GM15510 (cell line): ENCODE measurements around the gene CMKLR1.

Experiments used
- POLR2A ChIP-seq: IDR thresholded peaks from 3 replicates; pipeline ENCODE4 v1.6.1; 2011; ENCODE audit warnings: borderline replicate concordance; ENCODE audit not compliant: insufficient read length; ENCODE audit errors: extremely low read depth

CMKLR1 gene

DNA sequence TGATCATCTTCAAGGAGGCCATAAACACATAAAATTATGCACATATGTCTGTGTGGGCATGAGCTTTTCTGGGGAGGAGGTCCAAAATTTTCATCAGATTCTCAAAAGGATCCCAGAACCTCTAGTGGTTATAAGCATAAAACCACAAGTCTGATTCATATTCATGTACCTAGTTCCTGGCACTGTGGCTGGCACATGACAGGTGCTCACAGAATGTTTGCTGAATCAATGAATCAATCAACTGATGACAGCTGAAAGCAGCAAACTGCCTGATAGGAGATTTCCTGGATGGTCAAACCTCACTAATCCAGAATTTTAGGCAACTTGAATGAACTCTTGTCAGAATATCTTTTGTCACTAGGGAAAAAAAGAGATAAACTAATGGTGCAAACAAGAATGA is 13.5 kb upstream of the CMKLR1 start:
- no peak for TF ChIP-seq POLR2A

DNA sequence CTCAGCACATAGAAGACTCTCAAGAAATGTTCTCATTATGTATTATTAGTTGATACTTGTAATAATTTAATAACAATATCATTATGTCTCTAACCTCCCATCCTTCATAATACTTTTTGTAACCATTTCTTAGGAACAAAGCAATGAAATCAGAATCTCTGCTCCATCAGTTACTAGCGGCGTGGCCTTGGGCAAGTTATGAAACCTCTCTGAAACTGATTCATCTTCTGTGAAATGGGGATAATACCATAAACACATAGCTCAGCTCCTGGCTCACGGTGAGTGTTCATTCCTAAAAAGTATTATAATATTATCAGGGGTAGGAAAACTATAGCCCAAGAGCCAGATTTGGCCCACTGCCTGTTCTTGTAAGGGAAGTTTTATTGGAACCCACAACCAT is 11.4 kb upstream of the CMKLR1 start:
- TF ChIP-seq POLR2A, result no peak

DNA sequence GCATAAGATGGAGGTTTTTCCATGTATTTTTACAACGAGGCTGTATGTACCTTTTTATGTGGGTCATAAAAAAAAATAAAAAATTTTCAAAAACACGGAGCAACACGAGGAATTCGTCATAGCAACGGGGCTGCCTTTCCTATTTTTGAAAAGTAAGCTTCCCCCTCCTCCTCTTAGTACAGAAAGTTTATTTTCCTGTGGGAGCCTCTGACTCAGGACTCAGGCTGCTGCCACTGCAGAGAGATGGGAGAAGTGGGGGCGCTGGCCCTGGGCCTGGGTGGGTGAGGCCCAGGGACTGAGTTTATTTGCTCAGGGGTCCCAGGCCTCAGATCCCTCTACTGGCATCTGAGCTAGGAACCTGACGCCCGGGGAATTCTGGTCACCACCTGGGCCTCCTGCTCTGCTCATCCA is 10.2 kb upstream of the CMKLR1 start:
- no peak for TF ChIP-seq POLR2A

DNA sequence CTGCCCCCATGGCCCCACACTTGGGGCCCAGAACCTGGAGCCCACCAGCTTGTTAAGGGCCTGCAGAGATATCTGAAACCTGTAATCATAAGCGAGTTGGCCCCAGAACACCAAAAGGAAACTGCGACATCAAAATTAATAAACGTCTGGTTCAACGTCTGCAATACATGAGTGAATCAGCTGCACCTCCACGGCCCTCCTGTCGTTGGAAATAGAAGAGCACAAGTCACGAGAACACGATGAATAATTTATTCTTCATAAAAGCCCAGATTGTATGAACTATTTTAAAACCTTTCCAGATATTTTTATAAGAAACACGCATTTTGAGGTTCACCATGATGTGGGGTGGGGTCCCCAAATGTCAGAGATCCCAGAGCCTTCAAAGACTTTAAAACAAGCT is 9.7 kb upstream of the CMKLR1 start:
- no peak for TF ChIP-seq POLR2A

DNA sequence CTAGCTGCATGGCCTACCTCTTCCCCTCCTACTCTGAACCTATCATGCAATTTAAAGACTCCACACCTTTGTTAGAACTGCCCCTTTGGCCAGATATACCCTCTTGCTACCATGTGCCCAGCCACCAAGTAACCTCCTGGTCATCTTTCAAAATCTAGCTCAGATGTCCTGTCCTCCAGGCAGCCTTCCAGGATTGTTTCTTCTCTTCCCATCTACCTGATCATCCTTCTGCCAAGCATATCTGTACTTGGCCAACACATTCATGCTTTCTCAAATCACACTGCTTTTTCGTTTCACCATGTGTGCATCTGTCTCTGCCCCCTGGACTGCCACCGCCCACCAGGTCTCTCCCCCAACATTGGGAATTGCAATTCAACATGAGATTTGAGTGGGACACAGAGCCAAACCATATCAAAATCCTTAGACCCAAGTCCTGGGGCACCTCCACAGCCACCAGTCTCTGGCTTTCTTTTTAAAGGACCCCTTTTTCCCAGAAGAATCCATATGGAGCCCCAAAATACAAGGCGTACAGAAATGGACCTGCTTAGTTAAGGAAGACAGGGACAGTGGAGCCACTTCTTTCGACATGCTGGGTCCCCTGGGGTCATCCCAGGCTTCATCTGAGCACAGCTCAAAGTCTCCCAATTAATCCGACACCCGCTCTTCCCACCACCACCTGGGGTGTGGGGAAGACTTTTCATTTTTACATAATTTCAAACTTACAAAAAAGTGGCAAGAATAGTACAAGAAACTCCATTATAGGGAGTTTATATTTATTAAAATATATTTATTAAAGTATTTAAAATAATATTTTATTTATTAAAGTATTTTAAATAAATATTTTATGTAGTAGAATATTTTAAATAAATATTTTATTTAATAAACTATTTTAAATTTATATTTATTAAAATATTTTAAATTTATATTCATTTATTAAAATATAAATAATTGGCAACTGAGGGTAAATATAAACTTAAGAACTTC is 7.9 kb upstream of the CMKLR1 start:
- TF ChIP-seq POLR2A, result no peak

DNA sequence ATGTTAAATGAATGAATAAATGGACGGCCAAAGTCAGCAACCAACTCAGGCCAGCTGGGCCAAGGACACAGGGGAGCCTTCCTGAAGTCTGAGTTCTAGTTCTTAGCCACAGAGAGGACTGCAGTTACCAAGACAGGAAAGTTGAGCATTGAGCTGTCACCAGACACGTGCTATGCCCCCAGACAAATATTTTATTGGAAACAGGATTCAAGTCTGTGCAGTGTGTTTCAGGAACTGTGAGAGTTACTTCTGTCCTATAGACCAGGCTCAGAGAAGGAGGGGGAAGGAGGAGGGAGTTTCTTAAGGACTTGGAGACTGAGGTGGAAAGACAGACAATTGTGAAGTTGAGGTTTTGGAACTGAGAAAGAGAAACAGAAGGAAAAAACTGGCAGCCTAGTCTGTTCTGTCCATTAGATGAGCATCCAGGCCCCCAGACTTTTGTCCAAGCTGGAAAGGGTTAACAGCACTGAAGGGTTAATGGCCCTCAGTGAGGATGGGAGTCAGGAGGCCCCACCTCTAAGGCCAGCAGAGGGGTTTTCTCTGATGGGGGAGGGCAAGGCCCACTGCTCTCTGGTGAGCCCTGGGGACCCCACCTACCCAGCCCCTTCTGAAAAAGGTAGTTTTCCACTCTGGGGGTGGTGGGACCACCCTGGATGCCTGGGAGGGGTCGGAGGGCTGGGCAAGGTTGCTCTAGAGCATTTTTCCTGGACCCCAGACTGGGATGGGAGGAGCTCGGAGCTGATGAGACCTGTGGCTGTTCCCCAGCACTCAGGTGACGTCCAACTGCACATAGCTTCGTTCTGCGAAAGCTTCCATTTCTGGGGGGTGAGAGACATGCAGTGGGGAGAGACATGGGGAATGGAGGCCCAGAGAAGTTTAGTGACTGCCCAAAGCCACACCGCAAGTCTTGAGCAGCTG is 6.9 kb upstream of the CMKLR1 start:
- TF ChIP-seq POLR2A, result no peak

DNA sequence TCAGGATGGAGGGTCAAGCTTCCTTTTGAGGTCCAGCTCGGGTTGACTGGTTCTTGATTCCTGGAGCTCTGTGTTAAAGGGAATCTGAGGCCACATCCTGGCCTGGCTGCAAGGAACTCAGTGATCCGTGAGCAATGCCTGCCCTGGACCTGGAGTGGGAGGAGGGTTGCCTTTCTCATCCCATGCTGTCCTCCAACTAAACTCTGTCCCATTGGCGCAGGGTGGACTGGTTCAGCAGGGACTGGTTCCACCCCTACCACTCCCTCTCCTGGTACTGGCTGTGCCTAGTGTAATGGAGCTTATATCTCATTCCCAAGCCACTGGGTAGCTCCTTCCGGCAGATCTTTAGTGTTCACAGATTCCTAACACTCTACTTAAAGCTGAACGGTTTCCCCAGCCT is 3.9 kb upstream of the CMKLR1 start:
- TF ChIP-seq POLR2A, result no peak

DNA sequence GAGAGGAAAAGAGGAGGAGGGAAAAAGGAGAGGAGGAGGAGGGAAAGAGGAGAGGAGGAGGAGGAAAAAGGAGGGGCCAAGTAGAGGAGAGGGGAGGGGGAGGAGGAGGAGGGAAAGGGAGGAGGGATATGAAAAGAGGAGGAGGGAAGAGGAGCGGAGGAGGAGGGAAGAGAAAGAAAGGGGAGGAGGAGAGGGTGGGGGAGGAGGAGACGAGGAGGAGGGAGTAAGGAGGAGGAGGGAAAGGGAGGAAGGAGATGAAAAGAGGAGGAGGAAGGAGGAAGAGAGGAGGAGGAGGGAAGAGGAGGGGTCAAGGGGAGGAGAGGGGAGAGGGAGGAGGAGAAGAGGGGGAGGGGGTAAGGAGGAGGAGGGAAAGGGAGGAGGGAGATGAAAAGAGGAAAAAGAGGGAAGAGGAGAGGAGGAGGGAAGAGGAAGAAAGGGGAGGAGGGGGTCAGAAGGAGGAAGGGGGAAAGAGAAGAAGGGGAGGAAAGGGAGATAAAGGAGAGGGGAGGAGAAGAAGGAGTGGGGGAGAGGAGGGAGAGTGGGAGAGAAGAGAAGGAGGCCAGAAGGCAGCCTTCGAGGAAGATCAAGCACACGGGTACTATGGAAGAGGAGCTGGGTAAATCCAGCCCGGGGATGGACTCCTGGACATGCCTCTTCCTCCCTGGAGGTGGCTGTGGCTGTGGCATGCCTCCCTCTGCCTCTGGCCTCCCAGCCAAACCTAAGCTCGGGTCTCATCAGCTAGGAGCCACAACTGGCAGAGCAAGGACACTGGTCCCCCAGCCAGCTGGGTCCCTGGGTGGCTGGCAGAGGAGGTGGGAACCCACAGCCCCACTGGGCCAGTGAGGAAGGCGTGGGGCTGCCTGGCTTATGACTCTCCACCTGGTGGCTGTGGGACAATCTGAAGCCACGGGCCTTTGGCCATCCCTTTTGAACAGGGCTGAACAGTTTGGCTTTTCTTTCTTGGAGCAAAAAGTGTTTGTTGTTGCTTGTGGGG is 3.0 kb upstream of the CMKLR1 start:
- TF ChIP-seq POLR2A, result no peak

DNA sequence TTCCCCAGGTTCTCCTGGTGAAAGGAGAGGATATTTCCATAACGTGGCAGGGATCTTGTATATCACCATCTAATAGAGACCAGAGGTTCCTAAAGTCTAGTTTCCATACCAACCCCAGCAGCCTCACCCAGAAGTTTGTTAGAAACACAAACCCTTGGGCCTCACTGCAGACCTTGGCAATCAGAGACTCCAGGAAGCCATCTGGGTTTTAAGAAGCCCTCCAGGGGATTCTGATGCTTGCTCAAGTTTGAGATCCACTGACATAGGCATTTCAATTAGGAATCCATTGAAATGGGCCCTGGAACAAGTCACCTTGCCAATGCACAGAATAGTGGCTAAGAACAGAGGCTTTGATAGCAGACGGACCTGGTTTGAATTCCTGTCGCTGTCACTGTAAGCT is 2.2 kb upstream of the CMKLR1 start:
- TF ChIP-seq POLR2A, result no peak

DNA sequence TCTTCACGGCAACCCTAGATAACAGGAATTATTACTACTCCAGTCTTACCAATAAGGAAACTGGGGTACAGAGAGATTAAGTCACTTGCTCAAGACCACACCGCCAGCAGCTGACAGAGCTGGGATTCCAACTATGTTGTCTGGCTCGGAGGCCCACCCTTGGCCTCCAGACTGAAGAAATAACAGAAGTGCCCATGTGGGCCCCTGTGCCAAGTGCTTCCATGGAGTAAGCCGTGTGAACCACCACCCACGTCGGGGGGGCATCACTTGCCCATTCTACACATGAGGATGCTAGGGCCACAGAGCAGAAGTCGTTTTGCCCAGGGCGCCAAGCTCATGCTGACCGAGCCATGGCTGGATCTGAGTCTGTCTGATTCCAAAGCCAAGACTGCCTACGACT is 926 bp upstream of the CMKLR1 start:
- TF ChIP-seq POLR2A, result no peak

DNA sequence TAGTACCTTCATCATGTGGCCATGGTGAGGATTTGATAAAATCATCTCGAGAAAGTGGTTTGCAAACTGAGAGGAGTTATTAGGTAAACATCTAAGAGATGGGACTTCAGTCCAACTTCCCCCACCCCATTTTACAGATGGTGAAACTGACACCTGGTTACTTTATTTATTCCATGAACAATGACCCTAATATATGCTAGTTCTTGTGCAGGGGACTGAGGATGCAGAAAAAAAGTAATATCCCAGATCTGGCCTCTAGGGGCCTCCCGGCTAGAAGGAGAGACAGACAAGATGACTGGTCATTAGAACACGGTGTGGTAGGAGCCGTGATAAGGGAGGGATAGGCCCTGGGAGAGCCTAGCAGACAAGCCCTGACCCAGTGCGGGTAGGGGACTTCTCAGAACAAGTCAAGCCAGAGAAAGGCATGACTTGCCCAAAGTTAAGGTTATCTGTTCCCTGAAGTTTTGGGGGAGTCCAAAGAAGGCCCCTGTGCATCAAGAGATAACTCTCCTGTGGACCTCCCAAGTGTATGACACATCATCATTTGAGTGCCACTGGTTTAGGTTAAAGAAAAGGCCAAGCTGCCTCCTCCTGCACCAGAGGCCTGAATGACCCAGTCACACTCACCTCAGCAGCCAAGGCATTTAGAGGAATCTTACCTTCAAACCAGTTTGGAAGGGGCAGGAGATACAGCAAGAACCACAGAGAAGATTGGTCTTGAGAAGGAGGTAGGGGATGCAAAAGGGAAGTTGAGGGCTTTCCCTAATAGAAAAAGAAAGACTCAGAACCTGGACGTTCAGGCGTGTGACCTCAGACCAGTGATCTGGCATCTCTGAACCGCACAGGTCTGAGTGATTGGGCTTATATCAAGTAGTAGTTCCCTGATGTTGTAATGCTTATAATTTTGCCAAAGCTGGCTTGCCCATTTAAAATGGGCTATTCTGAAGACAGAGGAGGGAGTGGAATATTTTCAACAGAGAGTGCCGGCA is 1.6 kb downstream of the CMKLR1 start:
- TF ChIP-seq POLR2A, result no peak

DNA sequence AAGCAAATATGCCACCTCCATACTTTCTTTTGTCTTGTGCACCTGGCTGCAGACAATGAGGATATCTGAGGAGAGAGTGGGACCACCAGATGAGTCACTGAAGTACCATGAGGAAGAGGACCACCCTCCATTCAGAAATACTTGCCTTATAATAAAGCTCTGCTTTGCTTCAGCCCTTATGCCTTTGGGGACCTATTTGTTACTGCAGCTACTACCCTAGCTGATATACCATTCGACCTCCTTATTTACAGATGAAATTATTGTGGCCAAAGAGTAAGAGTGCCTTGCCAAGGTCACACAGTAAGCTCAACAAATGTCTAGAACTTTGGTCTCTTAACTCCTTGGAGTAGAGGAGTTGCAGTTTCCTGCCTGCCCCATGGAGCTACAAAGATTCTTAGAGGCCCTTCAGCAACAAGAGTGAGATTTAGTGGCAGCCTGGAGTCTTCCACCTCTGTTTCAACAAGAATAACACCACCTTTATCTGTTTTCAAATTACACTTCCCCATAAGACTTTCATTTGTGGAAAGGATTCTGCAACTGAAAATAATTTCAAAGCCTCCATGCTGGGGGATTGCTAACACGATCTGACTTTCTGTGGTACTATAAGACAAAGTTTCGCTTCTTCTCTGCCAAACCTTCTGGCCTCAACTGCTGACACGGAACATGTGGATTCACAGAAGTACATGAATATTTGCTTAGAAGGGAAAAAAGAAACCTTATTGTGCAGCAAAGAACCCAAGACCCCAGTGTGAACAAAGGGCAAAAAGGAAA is 3.6 kb downstream of the CMKLR1 start:
- TF ChIP-seq POLR2A, result no peak
